Hepatocyte (in vitro differentiated cells): ENCODE measurements around the gene GALNTL6. TPM values are rescaled to one million over a fixed set of nuclear protein-coding genes. Genes with fewer than 3 reads are reported as not detected.

Source experiments
- DNase-seq: peaks from one replicate; pipeline ENCODE4 v3.0.0-alpha.2; 2016; ENCODE audit warnings: low spot score
- H2AFZ ChIP-seq: fragments of 200-600 bp; sonication (generic); 2 replicates; pipeline ENCODE4 v1.6.0; 2016; ENCODE audit warnings: antibody characterized with exemption, mild to moderate bottlenecking
- H3K27ac ChIP-seq: fragments of 200-600 bp; sonication (generic); 2 replicates; pipeline ENCODE4 v1.5.1; 2016; ENCODE audit warnings: mild to moderate bottlenecking
- H3K27me3 ChIP-seq: fragments of 200-600 bp; sonication (generic); 2 replicates; pipeline ENCODE4 v1.6.1; 2016
- H3K36me3 ChIP-seq: fragments of 200-600 bp; sonication (generic); replicated peaks from 2 replicates; pipeline ENCODE4 v1.5.1; 2016; ENCODE audit warnings: low read depth; ENCODE audit not compliant: insufficient read depth
- H3K4me1 ChIP-seq: fragments of 200-600 bp; sonication (generic); 2 replicates; pipeline ENCODE4 v1.5.1; 2016; ENCODE audit warnings: mild to moderate bottlenecking, moderate library complexity; ENCODE audit not compliant: insufficient read depth
- H3K4me2 ChIP-seq: fragments of 200-600 bp; sonication (generic); 2 replicates; pipeline ENCODE4 v1.6.0; 2016
- H3K4me3 ChIP-seq: fragments of 200-600 bp; sonication (generic); 2 replicates; pipeline ENCODE4 v1.5.1; 2016; ENCODE audit warnings: mild to moderate bottlenecking
- H3K79me2 ChIP-seq: fragments of 200-600 bp; sonication (generic); 2 replicates; pipeline ENCODE4 v1.6.0; 2017; ENCODE audit warnings: mild to moderate bottlenecking
- H3K9me2 ChIP-seq: fragments of 200-600 bp; sonication (generic); replicated peaks from 2 replicates; pipeline ENCODE4 v1.6.0; 2017; ENCODE audit warnings: mild to moderate bottlenecking; ENCODE audit not compliant: insufficient read depth
- H3K9me3 ChIP-seq: fragments of 200-600 bp; sonication (generic); 2 replicates; pipeline ENCODE4 v1.5.1; 2016; ENCODE audit warnings: low read depth, mild to moderate bottlenecking
- H4K20me1 ChIP-seq: fragments of 200-600 bp; sonication (generic); 2 replicates; pipeline ENCODE4 v1.6.0; 2016; ENCODE audit warnings: mild to moderate bottlenecking; ENCODE audit not compliant: insufficient read depth, poor library complexity, severe bottlenecking
- CTCF ChIP-seq: fragments of 200-600 bp; sonication (generic); IDR thresholded peaks from 2 replicates; pipeline ENCODE4 v1.5.1; 2016; ENCODE audit warnings: antibody characterized with exemption, mild to moderate bottlenecking; ENCODE audit not compliant: poor library complexity
- EZH2 ChIP-seq: fragments of 200-600 bp; sonication (generic); IDR thresholded peaks from 2 replicates; pipeline ENCODE4 v1.6.1; 2016; ENCODE audit warnings: antibody characterized with exemption, mild to moderate bottlenecking, borderline replicate concordance
- EZH2phosphoT487 ChIP-seq: fragments of 200-600 bp; sonication (generic); IDR thresholded peaks from one replicate; pipeline ENCODE4 v1.6.1; 2018; ENCODE audit warnings: antibody characterized with exemption, mild to moderate bottlenecking, low read depth, moderate library complexity; ENCODE audit not compliant: unreplicated experiment, severe bottlenecking
- WGBS: methylation state at CpG from one replicate; pipeline ENCODE4 v1.1.6; 2016; ENCODE audit warnings: low lambda C conversion rate; ENCODE audit errors: missing lambda C conversion rate; 5-methylcytosine and 5-hydroxymethylcytosine counted together
- polyA plus RNA-seq: library from polyadenylated mRNA; unstranded; fragments of >200 nt; fragmentation: Nextera tagmentation; extraction: Ambion mirVana; gene quantifications from 2 replicates; pipeline ENCODE4 v1.2.1, GENCODE V29; 2016
- total RNA-seq: library from RNA; depleted of rRNA; stranded (reverse); fragments of >200 nt; gene quantifications from 2 replicates; pipeline ENCODE4 v1.2.3, GENCODE V29; 2014

The GALNTL6 gene
- total and polyA plus RNA-seq, 2 experiments from 2014 or later: 0.53 to 0.74 TPM

GRCh38 chr4:172169871-172170270, 356.7 kb downstream of the GALNTL6 start:
- no peak for DNase-seq
- Histone ChIP-seq H3K27me3 (no peaks in the 10 kb centered on the region), H3K27ac (no peak overlapping the region)

GRCh38 chr4:172173206-172173605, 360.0 kb downstream of the GALNTL6 start:
- H3K9me2 ChIP-seq: no peaks in the 10 kb centered on the region
- H3K4me1 ChIP-seq: no peaks in the 10 kb centered on the region
- H3K4me2 ChIP-seq: no peak overlapping the region
- no peaks in the 10 kb centered on the region for H3K79me2 ChIP-seq
- H3K27me3 ChIP-seq: no peaks in the 10 kb centered on the region
- H3K36me3 ChIP-seq: no peaks in the 10 kb centered on the region
- no peaks in the 10 kb centered on the region for H4K20me1 ChIP-seq
- H3K4me3 ChIP-seq: no peak overlapping the region
- 83% methylated on average over 4 of the region's 4 CpGs for WGBS
- H3K9me3 ChIP-seq: no peaks in the 10 kb centered on the region
- TF ChIP-seq CTCF (no peak), EZH2 (no peak), EZH2phosphoT487 (no peak)
- no peak overlapping the region for H2AFZ ChIP-seq
- DNase-seq: no peak
- no peak overlapping the region for H3K27ac ChIP-seq

More at GRCh38 chr4:172169871-172170270, 356.7 kb downstream of the GALNTL6 start:
- no peaks in the 10 kb centered on the region for H3K4me1 ChIP-seq
- H3K9me3 ChIP-seq: no peaks in the 10 kb centered on the region
- TF ChIP-seq CTCF (no peak), EZH2 (no peak), EZH2phosphoT487 (no peak)
- H4K20me1 ChIP-seq: no peaks in the 10 kb centered on the region
- H3K4me3 ChIP-seq: no peak overlapping the region
- no peaks in the 10 kb centered on the region for H3K79me2 ChIP-seq
- H3K36me3 ChIP-seq: no peaks in the 10 kb centered on the region
- H2AFZ ChIP-seq: no peak overlapping the region
- WGBS: 76% methylated on average over 1 of the region's 1 CpG
- H3K4me2 ChIP-seq: no peak overlapping the region
- no peaks in the 10 kb centered on the region for H3K9me2 ChIP-seq

- H4K20me1 ChIP-seq: no peaks in the 10 kb centered on the region
- H2AFZ ChIP-seq: no peak overlapping the region
- H3K27me3 ChIP-seq: no peaks in the 10 kb centered on the region
- no peaks in the 10 kb centered on the region for H3K4me1 ChIP-seq
- H3K36me3 ChIP-seq: no peaks in the 10 kb centered on the region
- no peak overlapping the region for H3K4me3 ChIP-seq
- H3K4me2 ChIP-seq: no peak overlapping the region
- no peaks in the 10 kb centered on the region for H3K9me2 ChIP-seq
- no peak overlapping the region for H3K27ac ChIP-seq
- H3K9me3 ChIP-seq: no peaks in the 10 kb centered on the region
- no peak for DNase-seq
- H3K79me2 ChIP-seq: no peaks in the 10 kb centered on the region
- TF ChIP-seq EZH2 (no peak), CTCF (no peak), EZH2phosphoT487 (no peak)
These were observed 364.2 kb downstream of the GALNTL6 start for GRCh38 chr4:172177382-172177781.
